Activated CD8-positive, alpha-beta memory T cell treated with anti-CD3 and anti-CD28 coated beads, Interleukin-2, amount 50 U/mL, for 1 hour (primary cell): ENCODE measurements around the gene MAST4.

ENCODE experiments used
- DNase-seq: peaks from one replicate; pipeline ENCODE4 v3.0.0-alpha.2; 2020; ENCODE audit errors: extremely low read depth

The MAST4 gene

GRCh38 chr5:66697796-66698564 lies 101.8 kb downstream of the MAST4 start:
- DNase-seq: no peak

DNA sequence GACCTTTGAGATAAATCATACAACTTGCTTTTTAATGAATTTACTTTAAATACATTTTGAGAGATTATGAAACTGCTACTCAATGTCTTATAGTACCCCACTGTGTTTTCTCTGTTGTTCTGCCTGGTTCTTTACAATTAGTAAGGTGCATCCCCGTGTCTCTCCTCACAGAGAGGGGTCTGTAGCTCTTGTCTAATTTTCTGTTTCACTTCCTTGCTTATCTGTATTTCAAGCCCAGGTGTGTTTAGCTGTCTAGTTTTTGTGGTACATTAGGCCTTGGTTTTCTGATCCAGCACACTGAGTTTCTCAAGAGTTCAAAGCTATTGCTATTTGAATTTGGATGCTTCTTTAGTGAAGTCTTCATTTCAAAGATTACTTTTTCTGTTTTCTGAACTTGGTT lies 105.1 kb downstream of the MAST4 start:
- no peak for DNase-seq

DNA sequence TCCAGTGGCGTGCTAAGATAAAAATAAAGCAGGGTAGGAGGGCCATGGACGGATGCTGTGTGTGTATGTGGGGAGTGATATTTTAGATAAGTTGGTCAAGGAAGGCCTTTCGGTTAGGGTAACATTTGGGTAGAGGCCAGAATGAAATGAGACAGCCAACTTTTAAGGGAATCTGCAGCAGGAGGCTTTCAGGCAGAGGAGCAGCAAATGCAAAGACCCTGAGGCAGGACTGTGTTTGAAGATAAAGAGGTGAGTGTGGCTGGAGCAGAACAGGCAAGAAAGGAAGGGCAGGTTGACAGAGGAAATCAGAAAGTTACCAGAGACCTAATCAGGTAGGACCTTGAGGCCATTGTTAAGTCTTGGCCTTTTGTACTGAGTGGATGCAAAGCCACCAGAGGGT lies 106.2 kb downstream of the MAST4 start:
- DNase-seq: no peak

DNA sequence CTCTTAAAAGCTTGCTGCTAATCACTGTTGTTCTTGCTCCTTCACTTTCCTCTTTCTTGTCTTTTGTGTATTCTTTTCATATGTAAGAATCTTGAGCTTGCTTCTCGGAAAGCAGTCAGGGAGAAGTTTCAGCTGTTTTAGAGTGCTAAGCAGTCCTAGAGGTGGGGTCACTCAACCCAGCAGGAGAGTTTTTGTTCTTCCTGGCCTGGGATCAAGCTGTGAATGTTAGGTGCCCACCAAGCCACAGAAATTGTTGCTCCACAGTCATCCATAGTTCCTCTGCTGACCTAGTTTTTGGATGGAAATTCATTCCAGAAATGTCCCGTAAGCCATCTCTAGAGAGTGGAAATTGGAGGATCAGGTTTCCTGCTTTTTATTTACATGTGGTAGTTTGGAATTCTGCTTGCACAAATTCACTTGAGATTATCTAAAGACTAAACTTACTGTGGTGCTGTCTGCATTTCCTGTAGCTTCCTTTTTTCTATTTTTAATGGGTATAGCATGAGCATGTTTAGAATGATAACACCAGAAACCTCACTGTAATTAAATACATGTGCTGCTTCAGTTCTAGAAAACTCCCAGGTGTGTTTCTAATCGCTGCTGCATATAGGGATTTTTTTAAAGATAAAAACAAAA lies 108.7 kb downstream of the MAST4 start:
- DNase-seq: no peak

GRCh38 chr5:66708368-66708767 lies 112.2 kb downstream of the MAST4 start:
- DNase-seq: no peak

DNA sequence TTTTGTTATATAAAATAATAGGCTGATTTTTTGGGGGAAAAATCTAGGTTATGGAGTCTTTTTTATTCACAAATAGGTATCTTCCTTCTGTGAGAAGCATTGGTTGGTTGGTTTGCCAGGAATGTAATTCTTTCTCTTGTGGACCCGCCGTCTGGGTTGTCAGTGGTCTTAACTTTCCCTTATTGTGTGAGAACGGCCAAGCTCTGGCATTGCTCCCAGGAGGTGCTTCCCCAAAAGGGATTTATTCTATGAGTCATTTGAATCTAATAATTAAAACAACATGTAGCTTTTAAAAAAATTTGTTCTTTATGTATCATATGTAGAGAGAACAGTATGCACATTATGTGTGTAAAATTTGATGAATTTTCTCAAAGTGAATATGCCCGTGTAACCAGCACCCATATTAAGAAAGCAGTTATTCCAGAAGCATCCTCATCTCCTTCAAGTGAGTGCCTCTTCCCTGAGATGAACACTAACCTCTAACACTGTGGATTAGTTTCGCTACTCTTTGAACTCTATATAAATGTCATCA lies 114.4 kb downstream of the MAST4 start:
- DNase-seq: no peak

- DNase-seq: no peak
Observed at GRCh38 chr5:66713998-66714397, 117.8 kb downstream of the MAST4 start.

DNA sequence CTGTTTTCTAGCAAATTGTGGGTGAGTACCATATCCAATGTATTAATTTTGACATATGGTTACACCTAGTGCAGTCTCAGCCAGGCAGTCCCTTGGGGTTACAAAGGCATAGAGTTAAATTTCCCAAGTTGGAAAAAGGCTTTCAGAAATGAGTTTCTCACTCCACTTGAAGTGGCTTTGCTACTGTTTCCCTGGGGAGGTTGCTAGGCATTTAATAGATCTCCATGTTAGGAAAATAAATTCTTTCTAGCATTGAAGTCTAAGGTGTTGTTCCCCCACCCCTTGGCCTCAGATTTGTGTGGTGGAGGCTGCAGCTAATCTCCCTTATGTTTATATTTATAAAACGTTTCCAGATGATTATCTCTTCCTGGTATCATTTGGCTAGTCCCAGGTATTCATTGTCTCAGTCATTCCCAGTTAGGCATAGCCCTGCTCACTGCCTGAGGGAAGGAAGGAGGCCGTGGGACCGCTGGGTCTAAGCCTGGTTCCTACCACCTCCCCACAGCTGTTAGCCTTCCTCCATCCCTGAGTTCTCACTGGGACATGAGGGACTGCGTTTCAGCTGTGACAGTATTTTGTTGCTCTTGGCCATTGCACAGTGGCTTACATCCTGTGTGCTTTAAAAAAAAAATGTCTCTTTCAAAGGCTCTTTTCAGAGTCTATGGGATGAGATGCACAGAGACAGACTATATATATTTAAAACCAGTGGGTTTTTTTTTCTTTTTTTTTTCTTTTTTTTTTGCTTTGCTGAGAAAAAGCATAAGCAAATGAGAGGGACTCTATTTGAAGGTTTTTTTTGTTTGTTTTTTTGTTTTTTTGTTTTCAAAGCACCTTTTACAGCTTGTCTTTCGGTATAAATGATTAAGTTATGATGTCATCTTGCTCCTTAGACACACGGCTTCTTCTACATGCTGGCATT lies 121.5 kb downstream of the MAST4 start:
- DNase-seq: no peak

- no peak for DNase-seq
Observed at GRCh38 chr5:66718374-66719002, 122.3 kb downstream of the MAST4 start.

- DNase-seq: no peak
Observed at GRCh38 chr5:66720780-66721179, 124.6 kb downstream of the MAST4 start.

- no peak for DNase-seq
Observed at GRCh38 chr5:66722686-66723085, 126.5 kb downstream of the MAST4 start.

DNA sequence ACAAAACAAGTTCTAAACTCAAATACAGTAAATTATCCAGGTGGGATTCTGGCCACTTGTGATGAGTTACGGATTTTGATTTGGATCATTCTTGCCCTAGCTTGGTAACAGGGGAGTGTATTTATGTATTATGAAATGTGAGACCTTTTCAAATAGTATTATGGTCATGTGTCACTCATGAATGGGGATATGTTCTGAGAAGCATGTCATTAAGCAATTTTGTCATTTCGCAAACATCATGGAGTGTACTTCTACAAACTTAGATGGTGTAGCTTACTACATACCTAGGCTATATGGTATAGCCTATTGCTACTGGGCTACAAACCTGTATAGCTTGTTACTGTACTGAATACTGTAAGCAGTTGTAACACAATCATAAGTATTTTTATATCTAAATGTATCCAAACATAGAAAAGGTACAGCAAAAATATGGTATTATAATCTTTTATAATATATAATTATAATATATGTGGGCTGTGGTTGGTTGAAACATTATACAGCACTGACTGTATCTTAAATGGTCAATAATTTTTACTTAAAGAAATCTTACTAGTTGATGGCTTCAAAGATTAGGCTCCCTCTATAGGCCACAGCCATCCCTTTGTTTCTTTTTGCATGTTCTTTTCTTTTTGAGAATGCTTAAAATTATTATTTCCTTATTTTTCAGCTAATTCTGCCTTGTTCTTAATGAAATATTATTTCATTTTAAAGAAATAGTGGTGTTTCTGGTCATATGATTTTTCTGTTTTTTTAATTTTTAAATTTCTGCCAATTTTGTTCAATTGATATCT lies 128.4 kb downstream of the MAST4 start:
- no peak for DNase-seq

DNA sequence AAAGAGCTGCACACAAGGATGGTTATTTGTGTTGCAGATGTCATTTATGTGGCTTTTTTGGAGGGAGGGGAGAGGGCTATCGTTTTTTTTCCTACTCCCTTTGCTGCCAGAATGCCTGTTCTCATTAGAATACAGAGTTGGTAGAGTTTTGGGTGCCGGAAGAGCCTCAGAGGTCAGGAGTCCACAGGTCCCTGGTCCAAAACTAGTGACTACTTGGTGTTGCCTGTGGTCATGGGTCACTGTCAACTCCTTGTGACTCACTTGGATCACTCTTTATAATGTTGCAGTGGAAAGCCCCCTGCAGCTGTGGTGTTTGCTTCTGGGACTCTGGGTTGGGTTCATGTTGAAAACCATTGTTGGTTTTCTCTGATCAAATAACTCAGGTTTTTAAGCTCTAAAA lies 131.4 kb downstream of the MAST4 start:
- DNase-seq: no peak

GRCh38 chr5:66728049-66728448 lies 131.9 kb downstream of the MAST4 start:
- DNase-seq: no peak

DNA sequence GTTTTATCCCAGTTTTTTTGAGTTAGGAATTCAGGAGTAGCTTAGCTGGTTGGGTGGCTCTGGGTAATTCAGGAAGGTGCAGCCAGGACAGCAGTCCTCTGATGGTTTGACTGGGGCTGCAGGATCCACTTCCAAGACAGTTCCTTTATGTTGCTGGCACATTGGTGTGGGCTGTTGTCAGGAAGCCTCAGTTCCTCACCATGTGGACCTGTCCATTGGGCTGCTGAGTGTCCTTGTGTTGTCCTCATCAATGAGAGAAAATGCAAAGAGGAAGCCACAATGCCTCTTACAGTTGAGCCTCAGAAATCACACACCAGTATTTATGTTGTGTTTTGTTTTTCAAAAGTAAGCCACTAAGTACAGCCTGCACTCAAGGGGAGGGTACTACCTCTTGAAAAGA lies 140.9 kb downstream of the MAST4 start:
- DNase-seq: no peak

DNA sequence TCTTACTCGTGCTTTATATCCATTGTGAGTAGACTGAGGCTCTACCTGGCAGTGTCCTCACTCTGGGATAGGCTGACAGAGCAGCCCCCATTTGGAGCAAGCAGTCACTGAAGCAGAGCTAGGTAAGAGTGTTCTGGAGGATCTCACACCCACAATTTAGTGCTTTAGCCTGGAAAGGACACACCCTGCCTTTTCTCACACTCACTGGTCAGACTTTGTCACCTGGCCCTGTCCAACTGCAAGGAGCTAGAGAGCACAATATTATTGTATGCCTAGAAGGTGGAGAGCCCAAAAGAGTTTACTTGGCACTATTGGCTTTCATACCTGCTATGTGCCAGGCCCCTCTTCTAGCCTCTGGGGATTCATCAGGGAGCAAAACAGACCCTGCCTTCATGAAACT lies 141.9 kb downstream of the MAST4 start:
- no peak for DNase-seq

DNA sequence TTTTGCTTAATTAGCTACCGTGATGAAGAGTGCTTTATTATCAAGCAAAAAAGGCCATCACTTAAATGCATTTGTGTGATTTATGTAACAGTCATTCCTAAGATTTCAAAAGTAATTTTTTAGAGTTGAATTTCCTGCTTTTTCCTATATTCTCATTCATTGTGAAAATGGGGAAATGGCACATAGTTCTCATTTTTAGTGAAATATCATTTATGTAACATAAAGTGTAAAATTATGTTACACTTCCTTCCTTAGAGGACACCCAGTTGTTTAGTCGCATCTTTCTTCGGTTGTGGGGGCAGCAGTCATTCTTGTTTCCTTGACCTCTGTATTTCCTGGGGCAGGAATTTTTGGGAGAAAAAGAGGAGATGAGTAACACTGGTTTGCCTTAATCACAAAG lies 142.8 kb downstream of the MAST4 start:
- no peak for DNase-seq

- DNase-seq: no peak
Observed at GRCh38 chr5:66739951-66740350, 143.8 kb downstream of the MAST4 start.

DNA sequence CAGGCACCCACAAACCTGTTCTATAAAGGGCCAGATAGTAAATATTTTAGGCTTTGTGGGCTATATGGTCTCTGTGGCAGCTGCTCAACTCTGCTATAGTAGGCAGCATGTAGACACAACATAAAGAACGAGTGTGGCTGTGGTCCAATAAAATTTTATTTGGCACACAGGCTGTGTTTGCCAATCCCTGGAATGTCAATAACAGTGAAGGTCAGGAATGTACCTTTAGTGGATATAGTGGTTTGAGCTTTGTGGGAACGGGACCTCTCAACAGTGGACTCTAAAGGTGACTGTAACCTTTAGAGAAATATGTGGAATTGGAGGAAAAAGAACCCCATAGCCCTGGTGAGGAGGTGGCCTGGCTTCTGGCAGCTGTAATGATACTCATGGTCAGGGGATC lies 145.2 kb downstream of the MAST4 start:
- no peak for DNase-seq

- DNase-seq: no peak
Observed at GRCh38 chr5:66742083-66742895, 146.1 kb downstream of the MAST4 start.
